Colonic mucosa (tissue), 4 donors: ENCODE data around the gene SLMAP. TPM values are rescaled to one million over a fixed set of nuclear protein-coding genes. Genes with fewer than 3 reads are reported as not detected.

Experiments used
- DNase-seq: peaks from one replicate; pipeline ENCODE4 v3.0.0-alpha.2; 2020
- H3K27ac ChIP-seq: fragments of 200-600 bp; one replicate; pipeline ENCODE4 v1.8.0; 2021
- H3K27me3 ChIP-seq: fragments of 200-600 bp; one replicate; pipeline ENCODE4 v1.8.0; 2021
- H3K36me3 ChIP-seq: fragments of 200-600 bp; one replicate; pipeline ENCODE4 v1.8.0; 2021
- H3K4me1 ChIP-seq: fragments of 200-600 bp; one replicate; pipeline ENCODE4 v1.8.0; 2021; ENCODE audit warnings: mild to moderate bottlenecking
- H3K4me3 ChIP-seq: fragments of 200-600 bp; one replicate; pipeline ENCODE4 v1.8.0; 2021
- H3K9ac ChIP-seq, 2 donors: one replicate each; pipeline ENCODE4 v1.7.0; 2013; ENCODE audit warnings: control low read depth in 2 of 2, low read depth in 2 of 2, low read length in 2 of 2
- H3K9me3 ChIP-seq: fragments of 200-600 bp; one replicate; pipeline ENCODE4 v1.8.0; 2021
- CTCF ChIP-seq: fragments of 200-600 bp; IDR thresholded peaks from one replicate; pipeline ENCODE4 v1.8.0; 2022; ENCODE audit warnings: antibody characterized with exemption, mild to moderate bottlenecking
- intact Hi-C: fragments of 100-400 bp; cut with DNase I; formaldehyde crosslinking; loops from one replicate; pipeline ENCODE4 v1.14.1; 2022
- total RNA-seq, 2 donors: library from RNA; stranded (reverse); fragmentation: NEBNext Ultra II Directional in 1 of 2; extraction: Animal tissue kit (Norgen Biotek cat#: 25700) in 1 of 2; gene quantifications; one replicate each; pipeline ENCODE4 v1.2.1, GENCODE V29; 2021
- donor health status: healthy.
- donor health status: DM: no; HTN: no; CAD: no.
- donor health status: DM: no; HTN: no; CAD: no.

Gene SLMAP
- total RNA-seq, 2 donors from 2014 or later: 81.1 to 124 TPM

GRCh38 chr3:57752307-57752706 is 3.8 kb upstream of the SLMAP start:
- Histone ChIP-seq H3K27ac (peak overlapping the region; percentile 50), H3K9me3 (no peaks in the 10 kb centered on the region), H3K36me3 (no peaks in the 10 kb centered on the region), H3K27me3 (no peaks in the 10 kb centered on the region), H3K4me1 (no peaks in the 10 kb centered on the region), H3K9ac (no peak overlapping the region), H3K4me3 (no peak overlapping the region)
- TF ChIP-seq CTCF: no peak
- intact Hi-C loops: loop anchor here (10.0 kb wide), 1 partner anchor 158 kb away; the partner anchor contains the start of gene ARF4
- peak; percentile 62 for DNase-seq

GRCh38 chr3:57753016-57753415 is 3.1 kb upstream of the SLMAP start:
- Histone ChIP-seq H3K27me3 (no peaks in the 10 kb centered on the region), H3K4me1 (no peaks in the 10 kb centered on the region), H3K4me3 (no peak overlapping the region), H3K27ac (no peak overlapping the region), H3K9ac (no peak overlapping the region), H3K9me3 (no peaks in the 10 kb centered on the region), H3K36me3 (no peaks in the 10 kb centered on the region)
- no peak for TF ChIP-seq CTCF
- no peak for DNase-seq
- intact Hi-C loops: loop anchor here (10.0 kb wide), 1 partner anchor 158 kb away; the partner anchor contains the start of gene ARF4

GRCh38 chr3:57755368-57755675 is 787 bp upstream of the SLMAP start:
- intact Hi-C loops: loop anchor here (10.0 kb wide), 1 partner anchor 161 kb away; the partner anchor contains the start of gene ARF4
- no peak for TF ChIP-seq CTCF

GRCh38 chr3:57756528-57757401 is 656 bp downstream of the SLMAP start:
- TF ChIP-seq CTCF: no peak
- H3K27me3 ChIP-seq: no peaks in the 10 kb centered on the region
- H3K36me3 ChIP-seq: no peaks in the 10 kb centered on the region
- no peaks in the 10 kb centered on the region for H3K9me3 ChIP-seq
- intact Hi-C loops: loop anchor here (10.0 kb wide), 1 partner anchor 162 kb away; the partner anchor contains the start of gene ARF4
- peak; percentile 50 for DNase-seq
- peak overlapping the region; percentile 81 to 84 for H3K9ac ChIP-seq
- H3K4me3 ChIP-seq: peak overlapping the region; percentile 89
- H3K4me1 ChIP-seq: peaks cover 9% of the 10 kb centered on the region
- peak overlapping the region; percentile 80 for H3K27ac ChIP-seq

More at GRCh38 chr3:57755368-57755675, 787 bp upstream of the SLMAP start:
- DNase-seq: no peak
- H3K36me3 ChIP-seq: no peaks in the 10 kb centered on the region
- peak overlapping the region; percentile 80 for H3K27ac ChIP-seq
- peaks cover 9% of the 10 kb centered on the region for H3K4me1 ChIP-seq
- H3K9me3 ChIP-seq: no peaks in the 10 kb centered on the region
- peak overlapping the region; percentile 40 to 84 for H3K9ac ChIP-seq
- H3K27me3 ChIP-seq: no peaks in the 10 kb centered on the region
- peak overlapping the region; percentile 89 for H3K4me3 ChIP-seq

- peak; percentile 34 for DNase-seq
- Histone ChIP-seq H3K4me1 (peaks cover 9% of the 10 kb centered on the region), H3K36me3 (no peaks in the 10 kb centered on the region), H3K9me3 (no peaks in the 10 kb centered on the region), H3K27ac (peak overlapping the region; percentile 80), H3K4me3 (peak overlapping the region; percentile 89), H3K9ac (peak overlapping the region; percentile 1 to 84), H3K27me3 (no peaks in the 10 kb centered on the region)
- TF ChIP-seq CTCF: no peak
- intact Hi-C loops: loop anchor here (10.0 kb wide), 1 partner anchor 163 kb away; the partner anchor contains the start of gene ARF4
Measured at GRCh38 chr3:57757642-57758297, 1.7 kb downstream of the SLMAP start.
